Activated T-helper 17 cell treated with anti-CD3 and anti-CD28 coated beads, Interleukin-2, amount 50 U/mL, for 72 hours (primary cell): ENCODE results near the gene RASA4B. TPM values are rescaled to one million over a fixed set of nuclear protein-coding genes. Genes with fewer than 3 reads are reported as not detected.
A peak's percentile ranks its signal among the peaks of the same experiment; 100 is the strongest.
"Not testable (repeated sequence)": the region's sequence is repeated elsewhere in the genome, so short reads cannot be mapped to it uniquely, and the experiment has no call there.

Experiments used
- ATAC-seq: fragments of 150-1000 bp; cut with Tn5 transposase; replicated peaks from 2 replicates; pipeline ENCODE4 v1.10.0; 2021; ENCODE audit warnings: mild to moderate bottlenecking, moderate library complexity
- H3K27ac Mint-ChIP-seq: one replicate; pipeline ENCODE4 v1.8.0; 2022; ENCODE audit warnings: mixed read lengths
- H3K27me3 Mint-ChIP-seq: one replicate; pipeline ENCODE4 v1.8.0; 2022; ENCODE audit warnings: mixed read lengths
- H3K36me3 Mint-ChIP-seq: one replicate; pipeline ENCODE4 v1.8.0; 2022; ENCODE audit warnings: low read depth, mild to moderate bottlenecking, mixed read lengths
- H3K4me1 Mint-ChIP-seq: one replicate; pipeline ENCODE4 v1.8.0; 2022; ENCODE audit warnings: mixed read lengths
- H3K4me3 Mint-ChIP-seq: one replicate; pipeline ENCODE4 v1.8.0; 2022; ENCODE audit warnings: mild to moderate bottlenecking, mixed read lengths
- H3K9me3 Mint-ChIP-seq: one replicate; pipeline ENCODE4 v1.8.0; 2022; ENCODE audit warnings: mixed read lengths
- total RNA-seq, 2 donors: library from RNA; stranded (reverse); gene quantifications; one replicate each; pipeline ENCODE4 v1.2.3, GENCODE V29; 2022

Gene RASA4B
- total RNA-seq, 2 donors from 2014 or later, result 14.1 to 23.3 TPM

GRCh38 chr7:102524803-102525202, 7.2 kb upstream of the RASA4B start:
- not testable (repeated sequence) for H3K4me3 Mint-ChIP-seq, H3K27ac Mint-ChIP-seq, ATAC-seq, H3K4me1 Mint-ChIP-seq, H3K27me3 Mint-ChIP-seq, H3K9me3 Mint-ChIP-seq, H3K36me3 Mint-ChIP-seq

GRCh38 chr7:102520797-102521196, 3.2 kb upstream of the RASA4B start:
- H3K27ac Mint-ChIP-seq, H3K36me3 Mint-ChIP-seq, H3K4me3 Mint-ChIP-seq, H3K27me3 Mint-ChIP-seq, H3K9me3 Mint-ChIP-seq, ATAC-seq, H3K4me1 Mint-ChIP-seq: not testable (repeated sequence)

GRCh38 chr7:102516951-102517350, 626 bp downstream of the RASA4B start:
- not testable (repeated sequence) for H3K9me3 Mint-ChIP-seq, H3K27ac Mint-ChIP-seq, H3K4me3 Mint-ChIP-seq, H3K36me3 Mint-ChIP-seq, H3K27me3 Mint-ChIP-seq, H3K4me1 Mint-ChIP-seq
- ATAC-seq, result peak; percentile 34

GRCh38 chr7:102515889-102516288, 1.7 kb downstream of the RASA4B start:
- H3K9me3 Mint-ChIP-seq, ATAC-seq, H3K4me1 Mint-ChIP-seq: not testable (repeated sequence)

DNA sequence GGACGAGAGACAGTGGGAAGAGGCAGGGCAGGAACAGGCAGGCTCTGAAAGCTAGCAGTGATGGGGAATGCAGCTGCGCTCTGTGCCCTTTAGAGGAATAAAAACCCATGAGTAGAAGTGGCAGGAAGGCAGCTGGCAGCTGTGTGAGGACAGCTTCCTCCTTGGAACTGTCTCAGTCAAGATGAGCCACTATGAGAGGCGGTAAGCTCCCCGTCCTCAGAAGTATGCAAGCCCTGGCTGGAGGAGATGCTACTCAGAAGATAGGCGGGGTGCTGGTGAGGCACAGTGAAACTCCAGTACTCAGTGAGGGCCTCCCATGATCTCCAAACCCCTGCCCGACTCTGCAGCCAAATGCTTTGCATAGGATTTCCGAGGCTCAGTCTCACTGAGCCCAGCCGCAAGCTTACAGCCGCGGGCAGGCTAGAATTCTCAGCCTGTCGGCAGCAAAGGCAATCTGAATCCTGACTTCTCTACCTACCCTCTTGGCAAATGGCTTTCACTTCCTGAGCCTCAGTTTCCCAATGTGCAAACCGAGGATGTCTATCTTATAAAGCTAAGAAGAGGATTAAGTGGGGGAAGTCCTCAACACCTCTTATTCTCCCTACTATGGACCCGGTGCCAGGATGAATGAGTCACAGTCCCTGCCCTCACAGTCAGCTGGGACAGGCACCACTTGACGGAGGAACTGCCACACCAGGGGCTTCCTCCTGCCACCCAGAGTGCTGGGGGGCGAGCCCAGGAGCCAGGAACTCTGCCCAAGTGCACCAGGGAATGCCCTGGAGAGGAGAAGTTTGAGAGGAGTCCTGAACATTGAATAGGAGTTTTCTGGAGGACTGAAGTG, 2.5 kb downstream of the RASA4B start:
- H3K9me3 Mint-ChIP-seq, H3K27me3 Mint-ChIP-seq, H3K4me3 Mint-ChIP-seq, H3K36me3 Mint-ChIP-seq, H3K4me1 Mint-ChIP-seq, H3K27ac Mint-ChIP-seq: not testable (repeated sequence)
- ATAC-seq, result peak; percentile 24

More at GRCh38 chr7:102515889-102516288, 1.7 kb downstream of the RASA4B start:
- not testable (repeated sequence) for H3K4me3 Mint-ChIP-seq, H3K27ac Mint-ChIP-seq, H3K27me3 Mint-ChIP-seq, H3K36me3 Mint-ChIP-seq

DNA sequence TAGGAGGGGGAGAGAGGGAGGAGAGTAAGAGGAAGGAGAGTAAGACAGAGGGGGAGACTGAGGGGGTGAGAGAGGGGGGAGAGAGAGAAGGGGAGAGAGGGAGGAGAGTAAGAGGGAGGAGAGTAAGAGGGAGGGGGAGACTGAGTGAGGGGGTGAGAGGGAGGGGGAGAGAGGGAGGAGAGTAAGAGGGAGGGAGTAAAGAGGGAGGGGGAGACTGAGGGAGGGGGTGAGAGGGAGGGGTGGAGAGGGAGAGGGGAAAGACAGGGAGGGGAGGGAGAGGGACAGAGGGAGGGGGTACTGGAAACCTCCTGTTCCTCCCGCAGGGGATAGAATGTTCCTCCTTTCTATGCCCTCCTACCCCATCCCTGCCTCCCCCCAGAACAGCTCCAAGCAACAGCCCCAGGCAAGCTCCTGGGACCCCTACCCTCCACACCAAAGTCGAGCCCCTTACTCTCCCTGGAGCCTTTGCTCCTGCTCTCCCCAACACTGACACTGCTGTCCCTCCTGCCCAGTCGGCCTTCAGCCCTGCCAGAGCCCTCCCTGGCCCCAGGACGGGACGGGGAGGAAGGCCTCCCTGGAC, 4.8 kb downstream of the RASA4B start:
- not testable (repeated sequence) for H3K4me1 Mint-ChIP-seq, H3K27me3 Mint-ChIP-seq, H3K27ac Mint-ChIP-seq, ATAC-seq, H3K36me3 Mint-ChIP-seq, H3K4me3 Mint-ChIP-seq, H3K9me3 Mint-ChIP-seq

DNA sequence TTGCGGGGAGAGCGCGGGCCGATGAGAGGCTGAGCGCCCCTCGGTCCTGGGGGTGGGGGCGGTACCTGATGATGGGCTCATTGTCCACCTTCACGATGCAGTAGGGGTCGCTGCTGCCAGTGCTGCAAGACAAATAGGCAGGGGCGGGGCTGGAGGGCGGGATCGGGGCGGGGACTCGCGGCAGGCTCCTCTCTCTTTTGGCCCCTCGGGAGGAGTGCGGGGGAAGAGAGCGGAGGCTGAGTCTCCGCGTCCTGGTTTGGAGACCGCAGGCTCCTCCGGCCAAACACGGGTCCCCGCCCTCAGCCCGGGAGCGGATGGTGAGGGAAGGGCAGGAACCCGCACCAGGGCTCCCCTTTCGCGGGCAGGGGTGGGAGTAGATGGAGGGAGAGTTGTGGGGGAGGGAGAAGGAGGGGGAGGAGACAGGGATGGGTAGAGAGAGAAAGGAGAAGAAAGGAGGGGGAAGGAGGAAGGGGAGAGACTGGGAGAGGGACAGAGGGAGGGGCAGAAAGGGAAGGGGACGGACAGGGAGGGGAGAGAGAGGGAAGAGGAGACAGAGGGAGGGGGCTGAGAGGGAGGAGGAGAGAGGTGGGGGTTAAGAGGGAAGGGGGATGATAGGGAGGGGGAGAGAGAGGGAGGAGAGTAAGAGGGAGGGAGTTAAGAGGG, 5.6 kb downstream of the RASA4B start:
- H3K9me3 Mint-ChIP-seq, H3K4me1 Mint-ChIP-seq, H3K27me3 Mint-ChIP-seq, H3K36me3 Mint-ChIP-seq, H3K4me3 Mint-ChIP-seq, H3K27ac Mint-ChIP-seq: not testable (repeated sequence)
- peak; percentile 55 for ATAC-seq

DNA sequence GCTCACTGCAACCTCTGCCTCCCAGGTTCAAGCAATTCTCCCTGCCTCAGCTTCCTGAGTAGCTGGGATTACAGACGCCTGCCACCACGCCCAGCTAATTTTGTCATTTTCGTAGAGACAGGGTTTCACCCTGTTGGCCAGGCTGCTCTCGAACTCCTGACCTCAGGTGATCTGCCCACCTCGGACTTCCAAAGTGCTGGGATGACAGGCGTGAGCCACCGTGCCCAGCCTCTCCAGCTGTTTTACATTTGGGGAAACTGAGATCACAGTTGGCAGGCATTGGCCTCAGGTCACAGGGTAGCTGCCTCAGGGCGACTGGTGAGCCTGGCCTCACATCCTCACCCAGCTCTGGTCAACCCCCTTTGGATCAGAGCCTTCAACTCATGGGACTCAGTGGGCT, 7.0 kb downstream of the RASA4B start:
- H3K36me3 Mint-ChIP-seq, H3K27me3 Mint-ChIP-seq, H3K27ac Mint-ChIP-seq, H3K9me3 Mint-ChIP-seq, H3K4me1 Mint-ChIP-seq, ATAC-seq, H3K4me3 Mint-ChIP-seq: not testable (repeated sequence)

- ATAC-seq, H3K27me3 Mint-ChIP-seq, H3K27ac Mint-ChIP-seq, H3K36me3 Mint-ChIP-seq, H3K4me3 Mint-ChIP-seq, H3K9me3 Mint-ChIP-seq, H3K4me1 Mint-ChIP-seq: not testable (repeated sequence)
Measured at GRCh38 chr7:102507410-102508088, 10.0 kb downstream of the RASA4B start.

GRCh38 chr7:102505298-102506185, 12.0 kb downstream of the RASA4B start:
- H3K4me1 Mint-ChIP-seq, H3K36me3 Mint-ChIP-seq, H3K9me3 Mint-ChIP-seq, H3K4me3 Mint-ChIP-seq, H3K27me3 Mint-ChIP-seq, H3K27ac Mint-ChIP-seq: not testable (repeated sequence)
- peak; percentile 16 for ATAC-seq

- H3K27me3 Mint-ChIP-seq, H3K9me3 Mint-ChIP-seq, H3K4me1 Mint-ChIP-seq, H3K36me3 Mint-ChIP-seq, H3K4me3 Mint-ChIP-seq, H3K27ac Mint-ChIP-seq: not testable (repeated sequence)
- ATAC-seq, result peak; percentile 14
Measured at GRCh38 chr7:102503141-102503540, 14.4 kb downstream of the RASA4B start.

DNA sequence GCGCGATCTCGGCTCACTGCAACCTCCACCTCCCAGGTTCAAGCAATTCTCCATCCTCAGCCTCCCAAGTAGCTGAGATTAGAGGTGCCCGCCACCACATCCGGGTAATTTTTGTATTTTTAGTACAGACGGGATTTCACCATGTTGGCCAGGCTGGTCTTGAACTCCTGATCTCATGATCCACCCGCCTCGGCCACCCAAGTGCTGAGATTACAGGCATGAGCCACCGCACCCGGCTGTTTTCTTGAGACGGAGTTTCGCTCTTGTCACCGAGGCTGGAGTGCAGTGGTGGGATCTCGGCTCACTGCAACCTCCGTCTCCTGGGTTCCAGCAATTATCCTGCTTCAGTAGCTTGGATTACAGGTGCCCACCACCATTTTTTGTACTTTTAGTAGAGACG, 19.3 kb downstream of the RASA4B start:
- not testable (repeated sequence) for H3K27me3 Mint-ChIP-seq, H3K9me3 Mint-ChIP-seq, H3K4me3 Mint-ChIP-seq, H3K36me3 Mint-ChIP-seq, H3K4me1 Mint-ChIP-seq, ATAC-seq, H3K27ac Mint-ChIP-seq

DNA sequence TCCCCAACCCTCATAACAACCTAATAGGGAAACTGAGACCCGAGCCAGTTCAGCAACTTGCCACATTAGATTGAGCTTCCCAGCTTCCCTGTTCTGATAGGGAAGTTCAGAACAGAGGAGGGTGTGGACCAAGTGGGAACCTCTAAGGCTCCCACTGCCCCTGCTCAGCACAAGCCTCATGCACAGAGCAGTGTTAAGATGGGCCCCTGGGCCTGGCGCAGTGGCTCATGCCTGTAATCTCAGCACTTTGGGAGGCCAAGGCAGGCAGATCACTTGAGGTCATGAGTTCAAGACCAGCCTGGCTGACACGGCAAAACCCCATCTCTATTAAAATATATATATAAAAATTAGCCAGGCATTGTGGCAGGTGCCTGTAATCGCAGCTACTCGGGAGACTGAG, 20.3 kb downstream of the RASA4B start:
- not testable (repeated sequence) for H3K27me3 Mint-ChIP-seq, H3K4me1 Mint-ChIP-seq, H3K4me3 Mint-ChIP-seq, ATAC-seq, H3K36me3 Mint-ChIP-seq, H3K27ac Mint-ChIP-seq, H3K9me3 Mint-ChIP-seq

DNA sequence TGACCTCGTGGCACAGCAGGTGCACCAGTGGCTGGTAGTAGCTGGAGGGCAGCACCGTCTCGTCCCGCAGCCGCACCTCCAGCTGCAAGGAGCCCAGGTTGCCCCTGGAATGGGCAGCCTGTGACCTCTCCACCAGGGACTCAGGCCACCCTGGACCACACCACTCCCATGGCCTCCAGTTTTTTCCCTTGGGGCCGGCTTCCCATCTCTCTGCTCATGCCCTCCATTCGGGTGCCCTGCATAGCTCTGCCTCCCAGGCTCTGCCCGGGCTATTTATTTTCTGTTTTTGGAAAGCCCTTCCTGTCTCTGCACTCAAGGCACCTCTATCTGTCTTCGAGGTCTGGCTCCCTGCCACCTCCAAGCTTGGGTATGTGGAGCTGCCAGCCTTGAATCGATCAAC, 20.7 kb downstream of the RASA4B start:
- not testable (repeated sequence) for H3K27ac Mint-ChIP-seq, H3K36me3 Mint-ChIP-seq, H3K4me1 Mint-ChIP-seq, ATAC-seq, H3K4me3 Mint-ChIP-seq, H3K9me3 Mint-ChIP-seq, H3K27me3 Mint-ChIP-seq
